Lower leg skin (tissue), 3 donors: Measurements from ENCODE around the gene RTL10.

ENCODE experiments used
- POLR2A ChIP-seq, 2 donors: fragments of 450-650 bp; IDR thresholded peaks; one replicate each; pipeline ENCODE4 v1.6.1; 2016 to 2017; ENCODE audit warnings: antibody characterized with exemption in 2 of 2, mild to moderate bottlenecking in 1 of 2, moderate library complexity in 1 of 2
- TF ChIP-seq, protein P1 (sequence below), 3 donors: fragments of 450-650 bp; IDR thresholded peaks; one replicate each; pipeline ENCODE4 v1.5.1; 2016; ENCODE audit warnings: antibody characterized with exemption in 3 of 3, mild to moderate bottlenecking in 3 of 3, moderate library complexity in 2 of 3

DNA sequence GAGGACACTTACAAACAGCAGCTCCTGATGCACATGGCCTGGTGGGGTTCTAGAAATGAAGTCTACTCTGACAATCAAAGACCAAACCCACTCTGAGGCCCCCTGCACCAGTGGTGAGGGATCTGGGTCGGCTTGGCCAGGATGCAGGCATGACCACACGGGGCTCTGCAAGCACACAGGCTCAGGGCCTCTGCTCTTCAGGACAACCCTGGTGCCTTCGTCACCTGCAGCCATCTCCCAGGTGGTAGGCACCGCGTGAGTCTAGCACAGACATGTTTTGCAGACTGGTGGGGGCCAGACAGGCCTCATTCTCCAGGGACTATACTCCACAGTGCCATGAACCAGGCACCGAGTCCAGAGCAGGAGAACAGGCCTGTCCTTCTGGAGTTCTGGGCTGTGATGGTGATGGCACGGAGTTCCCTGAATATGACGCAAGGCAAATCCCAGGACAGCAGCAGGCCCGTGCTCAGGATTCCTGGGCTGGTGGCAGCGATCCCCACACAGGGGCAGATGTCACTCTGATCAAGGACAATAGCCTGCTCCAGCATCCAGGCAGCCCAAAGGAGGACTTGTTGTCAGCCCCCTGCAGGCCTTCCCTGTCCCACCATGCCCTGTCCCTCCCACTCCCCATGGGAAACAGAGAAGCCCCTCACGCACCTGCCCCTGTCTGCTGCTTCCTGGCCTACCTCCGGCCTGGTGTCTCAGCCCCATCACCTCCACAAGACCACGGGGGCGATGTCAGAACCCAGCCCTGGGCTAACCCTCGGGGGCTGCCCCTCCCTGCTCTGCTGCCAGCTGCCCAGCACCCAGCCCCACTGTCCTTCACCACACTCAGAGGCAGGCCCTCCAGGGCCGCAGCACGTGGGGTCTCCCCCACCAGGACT, 36.1 kb downstream of the RTL10 start:
- TF ChIP-seq, protein P1, sequence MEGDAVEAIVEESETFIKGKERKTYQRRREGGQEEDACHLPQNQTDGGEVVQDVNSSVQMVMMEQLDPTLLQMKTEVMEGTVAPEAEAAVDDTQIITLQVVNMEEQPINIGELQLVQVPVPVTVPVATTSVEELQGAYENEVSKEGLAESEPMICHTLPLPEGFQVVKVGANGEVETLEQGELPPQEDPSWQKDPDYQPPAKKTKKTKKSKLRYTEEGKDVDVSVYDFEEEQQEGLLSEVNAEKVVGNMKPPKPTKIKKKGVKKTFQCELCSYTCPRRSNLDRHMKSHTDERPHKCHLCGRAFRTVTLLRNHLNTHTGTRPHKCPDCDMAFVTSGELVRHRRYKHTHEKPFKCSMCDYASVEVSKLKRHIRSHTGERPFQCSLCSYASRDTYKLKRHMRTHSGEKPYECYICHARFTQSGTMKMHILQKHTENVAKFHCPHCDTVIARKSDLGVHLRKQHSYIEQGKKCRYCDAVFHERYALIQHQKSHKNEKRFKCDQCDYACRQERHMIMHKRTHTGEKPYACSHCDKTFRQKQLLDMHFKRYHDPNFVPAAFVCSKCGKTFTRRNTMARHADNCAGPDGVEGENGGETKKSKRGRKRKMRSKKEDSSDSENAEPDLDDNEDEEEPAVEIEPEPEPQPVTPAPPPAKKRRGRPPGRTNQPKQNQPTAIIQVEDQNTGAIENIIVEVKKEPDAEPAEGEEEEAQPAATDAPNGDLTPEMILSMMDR (IDR thresholded peaks at IDR 0.05), result no peak
- TF ChIP-seq POLR2A (IDR thresholded peaks at IDR 0.05), result no peak
